Medulla oblongata (tissue), 1 donor: ENCODE measurements around the gene PLEKHN1.

Experiments
- DNase-seq: peaks from one replicate; pipeline ENCODE4 v3.0.0-alpha.2; 2015; ENCODE audit errors: extremely low spot score

PLEKHN1 gene

GRCh38 chr1:966135-966703, at the start of gene PLEKHN1:
TSS of gene PLEKHN1 (plus strand) at chr1:966482. CDS start at chr1:966532, 50 bp downstream.
- no peak for DNase-seq

- no peak for DNase-seq
Observed at GRCh38 chr1:917076-917459, 49.2 kb upstream of the PLEKHN1 start.

GRCh38 chr1:917466-918091, 48.7 kb upstream of the PLEKHN1 start:
- DNase-seq: no peak

GRCh38 chr1:918353-918752, 47.9 kb upstream of the PLEKHN1 start:
- DNase-seq: no peak

GRCh38 chr1:918843-919242, 47.4 kb upstream of the PLEKHN1 start:
- DNase-seq: no peak

- DNase-seq: no peak
Observed at GRCh38 chr1:919271-919872, 46.9 kb upstream of the PLEKHN1 start.

- no peak for DNase-seq
Observed at GRCh38 chr1:920010-920409, 46.3 kb upstream of the PLEKHN1 start.

- no peak for DNase-seq
Observed at GRCh38 chr1:920521-920920, 45.8 kb upstream of the PLEKHN1 start.

- peak; percentile 82 for DNase-seq
Observed at GRCh38 chr1:921011-921837, 45.1 kb upstream of the PLEKHN1 start.

GRCh38 chr1:923131-923990, 42.9 kb upstream of the PLEKHN1 start, which contains the start of gene SAMD11:
TSS of gene SAMD11 (plus strand) at chr1:923923. CDS start at chr1:924432, 509 bp downstream.
- DNase-seq: peak; percentile 81

- DNase-seq: no peak
Observed at GRCh38 chr1:923991-924655, 42.2 kb upstream of the PLEKHN1 start.

GRCh38 chr1:924656-925560, 41.4 kb upstream of the PLEKHN1 start:
- no peak for DNase-seq

- no peak for DNase-seq
Observed at GRCh38 chr1:925561-926421, 40.5 kb upstream of the PLEKHN1 start.

GRCh38 chr1:927234-927633, 39.0 kb upstream of the PLEKHN1 start:
- DNase-seq: no peak

- DNase-seq: no peak
Observed at GRCh38 chr1:927748-928147, 38.5 kb upstream of the PLEKHN1 start.

GRCh38 chr1:928825-929661, 37.2 kb upstream of the PLEKHN1 start:
- no peak for DNase-seq

GRCh38 chr1:929712-930632, 36.3 kb upstream of the PLEKHN1 start:
- no peak for DNase-seq
